Fibroblast of skin of abdomen (primary cell): ENCODE results near the gene AMPD3.

Experiments used
- DNase-seq: peaks from one replicate; pipeline ENCODE4 v3.0.0-alpha.2; 2013

Gene AMPD3

GRCh38 chr11:10488934-10489691 lies 34.0 kb downstream of the AMPD3 start:
- no peak for DNase-seq

- no peak for DNase-seq
Observed at GRCh38 chr11:10490032-10490397, 35.0 kb downstream of the AMPD3 start.

- peak; percentile 71 for DNase-seq
Observed at GRCh38 chr11:10490398-10491241, 35.6 kb downstream of the AMPD3 start.

GRCh38 chr11:10492084-10492483 lies 37.0 kb downstream of the AMPD3 start:
- no peak for DNase-seq

GRCh38 chr11:10493041-10493663 lies 38.1 kb downstream of the AMPD3 start:
- no peak for DNase-seq

GRCh38 chr11:10494636-10495463 lies 39.8 kb downstream of the AMPD3 start:
- DNase-seq, result no peak

GRCh38 chr11:10495464-10495786 lies 40.4 kb downstream of the AMPD3 start:
- no peak for DNase-seq

GRCh38 chr11:10496296-10496936 lies 41.4 kb downstream of the AMPD3 start:
- DNase-seq, result no peak

- no peak for DNase-seq
Observed at GRCh38 chr11:10497371-10498021, 42.4 kb downstream of the AMPD3 start.

GRCh38 chr11:10498022-10498400 lies 42.9 kb downstream of the AMPD3 start:
- no peak for DNase-seq

- no peak for DNase-seq
Observed at GRCh38 chr11:10498426-10499250, 43.6 kb downstream of the AMPD3 start.

GRCh38 chr11:10499452-10499851 lies 44.4 kb downstream of the AMPD3 start:
- no peak for DNase-seq

GRCh38 chr11:10499874-10500601 lies 45.0 kb downstream of the AMPD3 start:
- DNase-seq, result no peak

- no peak for DNase-seq
Observed at GRCh38 chr11:10500757-10501684, 46.0 kb downstream of the AMPD3 start.

GRCh38 chr11:10502065-10502680 lies 47.1 kb downstream of the AMPD3 start:
- no peak for DNase-seq

GRCh38 chr11:10502770-10503169 lies 47.7 kb downstream of the AMPD3 start:
- DNase-seq, result no peak

GRCh38 chr11:10503221-10503620 lies 48.2 kb downstream of the AMPD3 start:
- DNase-seq, result no peak

- DNase-seq, result no peak
Observed at GRCh38 chr11:10503777-10504480, 48.9 kb downstream of the AMPD3 start.
